GM12878 (cell line): ENCODE data around the gene VARS1. TPM values are rescaled to one million over a fixed set of nuclear protein-coding genes. Genes with fewer than 3 reads are reported as not detected.

Experiments
- ATAC-seq: fragments of 200-7000 bp; cut with Tn5 transposase; 3 replicates; pipeline ENCODE4 v1.9.1; 2020; ENCODE audit warnings: mild to moderate bottlenecking, moderate library complexity
- BruUV-seq: library from RNA; stranded (reverse); fragments of 400-500 nt; replicated peaks from 2 replicates; lab custom pipeline; 2021; lab: Mats Ljungman, UMichigan
- CTCF ChIA-PET: fragments of 300-600 bp; sonication (Branson Sonifier 250); formaldehyde crosslinking; extraction: SDS; loops from one replicate; lab custom pipeline; 2021; ENCODE audit warnings: inconsistent platforms; lab: Yijun Ruan, JAX
- POLR2A ChIA-PET: fragments of 350-600 bp; formaldehyde crosslinking; extraction: SDS; loops from one replicate; lab custom pipeline; 2021; ENCODE audit warnings: inconsistent platforms; lab: Charles Lee
- RAD21 ChIA-PET: fragments of 300-600 bp; sonication (Branson Sonifier 250); formaldehyde crosslinking; loops from one replicate; lab custom pipeline; 2023; ENCODE audit warnings: antibody characterized with exemption; ENCODE audit not compliant: unreplicated experiment; lab: Charles Lee
- SMC1A ChIA-PET: fragments of 300-600 bp; sonication (Branson Sonifier 250); formaldehyde crosslinking; loops from one replicate; lab custom pipeline; 2023; ENCODE audit not compliant: unreplicated experiment, uncharacterized antibody; lab: Charles Lee
- DNase-seq: peaks from one replicate; pipeline ENCODE4 v3.0.0-alpha.2; 2011; ENCODE audit warnings: low read depth, low spot score
- FAIRE-seq: peaks from 3 replicates; lab custom pipeline; 2011; peaks lifted over from hg19 to GRCh38; lab: Jason Lieb, UNC
- H2AFZ ChIP-seq: 2 replicates; pipeline ENCODE4 v1.6.0; 2011; ENCODE audit warnings: low read depth, low read length, control low read depth; ENCODE audit not compliant: control insufficient read depth
- H3K27ac ChIP-seq: 2 replicates; pipeline ENCODE4 v1.5.1; 2011; ENCODE audit warnings: control low read depth; ENCODE audit not compliant: control insufficient read depth, insufficient read depth
- H3K27me3 ChIP-seq, 2 experiments: replicated peaks in 1 of 2; 2 replicates each; pipeline versions ENCODE4 v1.6.0 to v1.6.1; 2011; ENCODE audit warnings: low read length in 1 of 2; ENCODE audit not compliant: control insufficient read depth in 2 of 2, insufficient read depth in 2 of 2
- H3K36me3 ChIP-seq, 2 experiments: 2 replicates each; pipeline ENCODE4 v1.5.1; 2011; ENCODE audit warnings: low read length in 1 of 2; ENCODE audit not compliant: control insufficient read depth in 2 of 2, insufficient read depth in 2 of 2
- H3K4me1 ChIP-seq: 2 replicates; pipeline ENCODE4 v1.6.1; 2011; ENCODE audit warnings: mild to moderate bottlenecking, low read length, moderate library complexity, mixed read lengths; ENCODE audit not compliant: control insufficient read depth, insufficient read depth
- H3K4me2 ChIP-seq: 2 replicates; pipeline ENCODE4 v1.6.0; 2011; ENCODE audit warnings: control low read depth; ENCODE audit not compliant: control insufficient read depth, insufficient read depth
- H3K4me3 ChIP-seq: fragments of 200-600 bp; sonication (generic); 2 replicates; pipeline ENCODE4 v1.5.1; 2016
- H3K79me2 ChIP-seq: 2 replicates; pipeline ENCODE4 v1.6.0; 2011; ENCODE audit warnings: low read length; ENCODE audit not compliant: control insufficient read depth, insufficient read depth
- H3K9ac ChIP-seq: 2 replicates; pipeline ENCODE4 v1.8.0; 2011; ENCODE audit warnings: low read length, control low read depth, mixed read lengths; ENCODE audit not compliant: control insufficient read depth, insufficient read depth
- H3K9me3 ChIP-seq: replicated peaks from 3 replicates; pipeline ENCODE4 v1.5.1; 2011; ENCODE audit warnings: mild to moderate bottlenecking, low read length; ENCODE audit not compliant: control insufficient read depth, insufficient read depth
- H4K20me1 ChIP-seq: 2 replicates; pipeline ENCODE4 v1.6.0; 2011; ENCODE audit not compliant: control insufficient read depth, insufficient read depth
- BCL3 ChIP-seq: IDR thresholded peaks from 2 replicates; pipeline ENCODE4 v1.6.1; 2011; ENCODE audit warnings: borderline replicate concordance, low read depth, mild to moderate bottlenecking, moderate library complexity, low read length; ENCODE audit not compliant: insufficient read depth, poor library complexity, severe bottlenecking
- LARP7 ChIP-seq: fragments of 450-650 bp; IDR thresholded peaks from 2 replicates; pipeline ENCODE4 v1.6.1; 2017; ENCODE audit warnings: mild to moderate bottlenecking
- WGBS: methylation state at CpG from one replicate; pipeline ENCODE4 v1.1.6; 2016; ENCODE audit warnings: low lambda C conversion rate; ENCODE audit not compliant: insufficient replicate concordance, insufficient coverage; ENCODE audit errors: missing lambda C conversion rate; 5-methylcytosine and 5-hydroxymethylcytosine counted together
- in situ Hi-C: fragments of 300-500 bp; cut with MboI; formaldehyde crosslinking; loops from 9 replicates; pipeline ENCODE4 v1.14.3; 2018; ENCODE audit warnings: mixed read lengths
- intact Hi-C: fragments of 100-400 bp; cut with micrococcal nuclease; formaldehyde crosslinking; loops from one replicate; pipeline ENCODE4 v1.14.2; 2022; ENCODE audit not compliant: unreplicated experiment
- polyA plus RNA-seq, 11 experiments: library from polyadenylated mRNA; depleted of rRNA in 4 of 11; unstranded in 6 of 11; stranded (reverse) in 5 of 11; fragments of >200 nt; fragmentation: Nextera tagmentation in 4 of 11; fragmentation: Illumina TruSeq in 1 of 11; extraction: Ambion mirVana in 4 of 11; extraction: Trizol in 1 of 11; gene quantifications; 1 replicate in 1 of 11; 2 replicates in 10 of 11; pipeline versions ENCODE4 v1.2.1 to v1.2.3, GENCODE V29; 2011 to 2016; ENCODE audit warnings: inconsistent platforms in 2 of 11, missing spikeins in 2 of 11, low read depth in 1 of 11
- small RNA-seq: library from RNA; depleted of rRNA; stranded (forward); fragments of <200 nt; gene quantifications from one replicate; pipeline ENCODE3, GENCODE V24; 2014
- total RNA-seq, 4 experiments: library from RNA; depleted of rRNA in 3 of 4; stranded (reverse); fragments of >200 nt in 3 of 4; fragmentation: Illumina TruSeq in 1 of 4; extraction: Trizol in 1 of 4; gene quantifications; 2 replicates each; pipeline versions ENCODE4 v1.2.1 to v1.2.3, GENCODE V29; 2013 to 2021

The VARS1 gene
- total and polyA plus RNA-seq, 10 of the 15 experiments (the other 5 are each of a cell fraction or from before 2014, with no cell fraction given): 1.2 to 243 (median 80.7) TPM

DNA sequence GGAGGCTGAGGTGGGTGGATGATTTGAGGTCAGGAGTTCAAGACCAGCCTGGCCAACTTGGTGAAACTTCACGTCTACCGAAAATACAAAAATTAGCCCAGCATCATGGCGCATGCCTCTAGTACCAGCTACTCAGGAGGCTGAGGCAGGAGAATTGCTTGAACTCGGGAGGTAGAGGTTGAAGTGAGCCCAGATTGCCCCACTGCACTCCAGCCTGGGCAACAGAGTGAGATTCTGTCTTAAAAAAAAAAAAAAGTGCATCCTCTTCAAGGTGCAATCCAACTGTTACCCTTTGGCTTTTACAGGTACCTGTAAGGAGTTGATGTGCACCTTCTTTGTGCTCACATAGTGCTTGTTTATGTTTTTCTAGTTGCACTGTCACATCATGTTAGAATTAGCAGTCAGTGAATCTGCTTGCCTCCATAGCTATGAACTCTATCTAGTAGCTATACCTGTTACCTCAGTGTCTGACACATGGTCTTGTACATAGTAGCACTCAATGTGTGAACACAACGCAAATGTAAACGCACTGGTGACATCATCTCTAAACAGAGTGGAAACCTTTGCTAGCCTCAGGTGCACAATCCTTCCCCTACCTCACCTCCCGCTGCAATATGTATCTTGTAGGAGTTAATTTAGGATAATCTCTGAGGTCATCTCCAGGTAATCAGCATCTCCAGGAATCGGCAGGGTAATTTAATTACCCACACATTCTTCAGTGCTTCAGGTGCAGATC is 46.1 kb downstream of the VARS1 start:
- POLR2A ChIA-PET: interaction anchor here (1.3 kb wide), 1 partner anchor 9 kb away, joined by 4 read pairs; the partner anchor contains the start of gene MSH5
- intact Hi-C loops (no loop called here), in situ Hi-C loops (no loop called here)
- no peaks in the 10 kb centered on the region for H4K20me1 ChIP-seq
- SMC1A ChIA-PET: interaction anchor here (1.3 kb wide), 1 partner anchor 20 kb away, joined by 4 read pairs; no protein-coding TSS in a partner anchor
- no peaks in the 10 kb centered on the region for H3K4me1 ChIP-seq
- RAD21 ChIA-PET: no interaction called here
- DNase-seq (no peak), ATAC-seq (no peak), FAIRE-seq (no peak)
- no peak overlapping the region for H3K4me3 ChIP-seq
- peaks cover 0 to 7% of the 10 kb centered on the region in 2 experiments; a peak in 1 of 4 replicates for H3K36me3 ChIP-seq
- H2AFZ ChIP-seq: no peak overlapping the region
- no peaks in the 10 kb centered on the region for H3K79me2 ChIP-seq
- no TSS peak for BruUV-seq
- no peak overlapping the region for H3K9ac ChIP-seq
- no peak overlapping the region for H3K4me2 ChIP-seq
- H3K27ac ChIP-seq: no peak overlapping the region
- 98% methylated on average over 8 of the region's 8 CpGs for WGBS
- H3K9me3 ChIP-seq: no peaks in the 10 kb centered on the region
- no peaks in the 10 kb centered on the region for H3K27me3 ChIP-seq
- TF ChIP-seq BCL3: peak; percentile 27
- TF ChIP-seq LARP7: no peak
- CTCF ChIA-PET: no interaction called here

Small RNA genes lying within 50 kb of the gene (small RNA-seq; reads per million reads assigned to genes)
- gene MSH5-SAPCD1 (not detected), gene RF00019 (not detected), gene RNU6-850P (not detected), gene SAPCD1 (not detected), gene SNORD48 (5,440 reads per million, percentile 100 among the genes with 10 or more reads in this experiment), gene SNORD52 (not detected)

Other genes starting within 250 kb of the VARS1 start
Only the 7 nearest of the 42 such genes appear.
- gene MSH5, start 55.7 kb downstream of the VARS1 start, total RNA-seq (2014; rRNA removed): 27.8 and 30.2 TPM in 2 replicates
- 26.2 and 26.4 TPM in 2 replicates for gene MSH5, start 55.7 kb downstream of the VARS1 start, total RNA-seq (2014; rRNA removed; fragmentation: Illumina TruSeq; extraction: Trizol)
- gene MSH5, start 55.7 kb downstream of the VARS1 start, total RNA-seq (2021): 45.1 and 52.7 TPM in 2 replicates
- gene MSH5, start 55.7 kb downstream of the VARS1 start, polyA plus RNA-seq (2011; rRNA removed): 46.7 and 49.3 TPM in 2 replicates
- 30.8 and 45.3 TPM in 2 replicates for gene MSH5, start 55.7 kb downstream of the VARS1 start, polyA plus RNA-seq (2014; fragmentation: Illumina TruSeq; extraction: Trizol)
- gene MSH5, start 55.7 kb downstream of the VARS1 start, polyA plus RNA-seq (2014; fragmentation: Nextera tagmentation; extraction: Ambion mirVana): 10 to 100 TPM in 1 of 2 experiments, 1 to 10 TPM in 1; 9.1 to 10.1 TPM
- gene MSH5, start 55.7 kb downstream of the VARS1 start, polyA plus RNA-seq (2014; rRNA removed): 46.8 and 47.0 TPM in 2 replicates
- gene MSH5, start 55.7 kb downstream of the VARS1 start, polyA plus RNA-seq (2016; fragmentation: Nextera tagmentation; extraction: Ambion mirVana): 10 to 100 TPM; 25.8 to 29.9 TPM
- gene SAPCD1, start 33.1 kb downstream of the VARS1 start, total RNA-seq (2014; rRNA removed): 3.4 and 6.3 TPM in 2 replicates
- 6.0 and 6.1 TPM in 2 replicates for gene SAPCD1, start 33.1 kb downstream of the VARS1 start, total RNA-seq (2014; rRNA removed; fragmentation: Illumina TruSeq; extraction: Trizol)
- gene SAPCD1, start 33.1 kb downstream of the VARS1 start, total RNA-seq (2021): 8.6 and 13.0 TPM in 2 replicates
- 3.2 and 5.6 TPM in 2 replicates for gene SAPCD1, start 33.1 kb downstream of the VARS1 start, polyA plus RNA-seq (2011; rRNA removed)
- gene SAPCD1, start 33.1 kb downstream of the VARS1 start, polyA plus RNA-seq (2014; fragmentation: Illumina TruSeq; extraction: Trizol): 9.5 and 15.4 TPM in 2 replicates
- 1 to 10 TPM; 1.6 to 3.1 TPM for gene SAPCD1, start 33.1 kb downstream of the VARS1 start, polyA plus RNA-seq (2014; fragmentation: Nextera tagmentation; extraction: Ambion mirVana)
- 10.4 and 12.2 TPM in 2 replicates for gene SAPCD1, start 33.1 kb downstream of the VARS1 start, polyA plus RNA-seq (2014; rRNA removed)
- gene SAPCD1, start 33.1 kb downstream of the VARS1 start, polyA plus RNA-seq (2016; fragmentation: Nextera tagmentation; extraction: Ambion mirVana): 1 to 10 TPM; 3.5 to 4.7 TPM
- 2.0 and 2.7 TPM in 2 replicates for gene VWA7, start 18.4 kb downstream of the VARS1 start, total RNA-seq (2014; rRNA removed)
- 0.94 and 1.2 TPM in 2 replicates for gene VWA7, start 18.4 kb downstream of the VARS1 start, total RNA-seq (2014; rRNA removed; fragmentation: Illumina TruSeq; extraction: Trizol)
- gene VWA7, start 18.4 kb downstream of the VARS1 start, total RNA-seq (2021): 2.3 and 3.1 TPM in 2 replicates
- 1.1 and 1.3 TPM in 2 replicates for gene VWA7, start 18.4 kb downstream of the VARS1 start, polyA plus RNA-seq (2011; rRNA removed)
- gene VWA7, start 18.4 kb downstream of the VARS1 start, polyA plus RNA-seq (2014; fragmentation: Illumina TruSeq; extraction: Trizol): 1.0 TPM in 1 of 2 replicates, not detected in the other
- gene VWA7, start 18.4 kb downstream of the VARS1 start, polyA plus RNA-seq (2014; fragmentation: Nextera tagmentation; extraction: Ambion mirVana): under 1 TPM in 1 of 2 experiments, not detected in 1; 0.11 TPM
- gene VWA7, start 18.4 kb downstream of the VARS1 start, polyA plus RNA-seq (2014; rRNA removed): 2.6 and 3.0 TPM in 2 replicates
- gene VWA7, start 18.4 kb downstream of the VARS1 start, polyA plus RNA-seq (2016; fragmentation: Nextera tagmentation; extraction: Ambion mirVana): 1 to 10 TPM; 1.2 TPM
- gene LSM2, start 11.2 kb upstream of the VARS1 start, total RNA-seq (2014; rRNA removed): 146 and 163 TPM in 2 replicates
- 97.1 and 99.1 TPM in 2 replicates for gene LSM2, start 11.2 kb upstream of the VARS1 start, total RNA-seq (2014; rRNA removed; fragmentation: Illumina TruSeq; extraction: Trizol)
- gene LSM2, start 11.2 kb upstream of the VARS1 start, total RNA-seq (2021): 117 and 123 TPM in 2 replicates
- 81.9 and 101 TPM in 2 replicates for gene LSM2, start 11.2 kb upstream of the VARS1 start, polyA plus RNA-seq (2011; rRNA removed)
- 116 and 131 TPM in 2 replicates for gene LSM2, start 11.2 kb upstream of the VARS1 start, polyA plus RNA-seq (2014; fragmentation: Illumina TruSeq; extraction: Trizol)
- gene LSM2, start 11.2 kb upstream of the VARS1 start, polyA plus RNA-seq (2014; fragmentation: Nextera tagmentation; extraction: Ambion mirVana): 100 to 1,000 TPM; 245 to 248 TPM
- 143 and 165 TPM in 2 replicates for gene LSM2, start 11.2 kb upstream of the VARS1 start, polyA plus RNA-seq (2014; rRNA removed)
- 100 to 1,000 TPM; 238 to 276 TPM for gene LSM2, start 11.2 kb upstream of the VARS1 start, polyA plus RNA-seq (2016; fragmentation: Nextera tagmentation; extraction: Ambion mirVana)
- gene HSPA1L, start 19.5 kb upstream of the VARS1 start, total RNA-seq (2014; rRNA removed): 1.2 and 1.4 TPM in 2 replicates
- 1.4 and 1.6 TPM in 2 replicates for gene HSPA1L, start 19.5 kb upstream of the VARS1 start, total RNA-seq (2014; rRNA removed; fragmentation: Illumina TruSeq; extraction: Trizol)
- 1.5 and 1.6 TPM in 2 replicates for gene HSPA1L, start 19.5 kb upstream of the VARS1 start, total RNA-seq (2021)
- 1.8 and 1.9 TPM in 2 replicates for gene HSPA1L, start 19.5 kb upstream of the VARS1 start, polyA plus RNA-seq (2011; rRNA removed)
- gene HSPA1L, start 19.5 kb upstream of the VARS1 start, polyA plus RNA-seq (2014; fragmentation: Illumina TruSeq; extraction: Trizol): 1.5 and 1.6 TPM in 2 replicates
- under 1 TPM; 0.69 TPM for gene HSPA1L, start 19.5 kb upstream of the VARS1 start, polyA plus RNA-seq (2014; fragmentation: Nextera tagmentation; extraction: Ambion mirVana)
- gene HSPA1L, start 19.5 kb upstream of the VARS1 start, polyA plus RNA-seq (2014; rRNA removed): 1.4 and 1.6 TPM in 2 replicates
- 1 to 10 TPM; 1.6 to 2.5 TPM for gene HSPA1L, start 19.5 kb upstream of the VARS1 start, polyA plus RNA-seq (2016; fragmentation: Nextera tagmentation; extraction: Ambion mirVana)
- gene HSPA1A, start 19.8 kb upstream of the VARS1 start, total RNA-seq (2014; rRNA removed): 29.2 and 29.9 TPM in 2 replicates
- gene HSPA1A, start 19.8 kb upstream of the VARS1 start, total RNA-seq (2014; rRNA removed; fragmentation: Illumina TruSeq; extraction: Trizol): 10.9 and 12.3 TPM in 2 replicates
- gene HSPA1A, start 19.8 kb upstream of the VARS1 start, total RNA-seq (2021): 26.5 and 27.2 TPM in 2 replicates
- gene HSPA1A, start 19.8 kb upstream of the VARS1 start, polyA plus RNA-seq (2011; rRNA removed): 3.7 and 9.8 TPM in 2 replicates
- 1.3 and 8.0 TPM in 2 replicates for gene HSPA1A, start 19.8 kb upstream of the VARS1 start, polyA plus RNA-seq (2014; fragmentation: Illumina TruSeq; extraction: Trizol)
- gene HSPA1A, start 19.8 kb upstream of the VARS1 start, polyA plus RNA-seq (2014; fragmentation: Nextera tagmentation; extraction: Ambion mirVana): 1 to 10 TPM in 1 of 2 experiments, under 1 TPM in 1; 0.29 to 1.3 TPM
- gene HSPA1A, start 19.8 kb upstream of the VARS1 start, polyA plus RNA-seq (2014; rRNA removed): 22.8 and 26.3 TPM in 2 replicates
- 10 to 100 TPM; 51.1 to 51.8 TPM for gene HSPA1A, start 19.8 kb upstream of the VARS1 start, polyA plus RNA-seq (2016; fragmentation: Nextera tagmentation; extraction: Ambion mirVana)
- 23.5 and 24.0 TPM in 2 replicates for gene HSPA1B, start 32.0 kb upstream of the VARS1 start, total RNA-seq (2014; rRNA removed)
- gene HSPA1B, start 32.0 kb upstream of the VARS1 start, total RNA-seq (2014; rRNA removed; fragmentation: Illumina TruSeq; extraction: Trizol): 5.9 and 8.1 TPM in 2 replicates
- gene HSPA1B, start 32.0 kb upstream of the VARS1 start, total RNA-seq (2021): 27.2 and 29.3 TPM in 2 replicates
- gene HSPA1B, start 32.0 kb upstream of the VARS1 start, polyA plus RNA-seq (2011; rRNA removed): 5.1 and 12.8 TPM in 2 replicates
- gene HSPA1B, start 32.0 kb upstream of the VARS1 start, polyA plus RNA-seq (2014; fragmentation: Illumina TruSeq; extraction: Trizol): 1.00 and 4.6 TPM in 2 replicates
- under 1 TPM; 0.11 to 0.33 TPM for gene HSPA1B, start 32.0 kb upstream of the VARS1 start, polyA plus RNA-seq (2014; fragmentation: Nextera tagmentation; extraction: Ambion mirVana)
- 12.7 and 17.7 TPM in 2 replicates for gene HSPA1B, start 32.0 kb upstream of the VARS1 start, polyA plus RNA-seq (2014; rRNA removed)
- 10 to 100 TPM; 39.1 to 40.5 TPM for gene HSPA1B, start 32.0 kb upstream of the VARS1 start, polyA plus RNA-seq (2016; fragmentation: Nextera tagmentation; extraction: Ambion mirVana)